Fibroblast of villous mesenchyme (primary cell): Measurements from ENCODE around the gene MID1. TPM values are rescaled to one million over a fixed set of nuclear protein-coding genes. Genes with fewer than 3 reads are reported as not detected.

ENCODE experiments used
- DNase-seq: peaks from one replicate; pipeline ENCODE4 v3.0.0-alpha.2; 2010; ENCODE audit warnings: low read depth
- H3K4me3 ChIP-seq: 2 replicates; pipeline ENCODE4 v1.5.1; 2011; ENCODE audit warnings: low read depth, mild to moderate bottlenecking, low read length
- total RNA-seq: library from RNA; depleted of rRNA; stranded (reverse); fragments of >200 nt; gene quantifications from 2 replicates; pipeline ENCODE4 v1.2.3, GENCODE V29; 2012
- TF ChIP-seq, protein P1 (sequence below): IDR thresholded peaks from 2 replicates; pipeline ENCODE4 v1.5.1; 2012; ENCODE audit warnings: low read depth, mild to moderate bottlenecking, low read length; ENCODE audit not compliant: insufficient read depth

Gene MID1
- total RNA-seq, 1 donor: 16.4 TPM

DNA sequence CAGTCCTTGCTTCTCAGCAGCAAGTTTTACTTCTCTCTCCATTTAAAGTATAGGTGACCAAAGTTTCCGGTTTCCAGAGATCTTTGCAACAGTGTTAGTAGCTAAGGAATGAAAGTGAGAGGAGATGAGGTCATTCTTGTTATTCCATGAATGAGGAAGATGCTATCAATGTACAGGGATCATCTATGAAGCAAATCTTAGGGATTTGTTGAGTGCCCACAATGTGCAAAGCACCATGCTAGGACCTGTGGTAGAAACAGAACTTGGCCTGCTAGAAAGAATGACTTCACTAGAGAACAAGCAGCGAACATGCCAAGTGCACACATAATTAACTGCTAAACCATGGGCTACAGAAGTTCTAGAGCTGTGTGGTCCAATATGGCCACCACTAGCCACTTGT, 112.5 kb downstream of the MID1 start:
- no peak for DNase-seq
- no peak overlapping the region for H3K4me3 ChIP-seq
- TF ChIP-seq, protein P1, sequence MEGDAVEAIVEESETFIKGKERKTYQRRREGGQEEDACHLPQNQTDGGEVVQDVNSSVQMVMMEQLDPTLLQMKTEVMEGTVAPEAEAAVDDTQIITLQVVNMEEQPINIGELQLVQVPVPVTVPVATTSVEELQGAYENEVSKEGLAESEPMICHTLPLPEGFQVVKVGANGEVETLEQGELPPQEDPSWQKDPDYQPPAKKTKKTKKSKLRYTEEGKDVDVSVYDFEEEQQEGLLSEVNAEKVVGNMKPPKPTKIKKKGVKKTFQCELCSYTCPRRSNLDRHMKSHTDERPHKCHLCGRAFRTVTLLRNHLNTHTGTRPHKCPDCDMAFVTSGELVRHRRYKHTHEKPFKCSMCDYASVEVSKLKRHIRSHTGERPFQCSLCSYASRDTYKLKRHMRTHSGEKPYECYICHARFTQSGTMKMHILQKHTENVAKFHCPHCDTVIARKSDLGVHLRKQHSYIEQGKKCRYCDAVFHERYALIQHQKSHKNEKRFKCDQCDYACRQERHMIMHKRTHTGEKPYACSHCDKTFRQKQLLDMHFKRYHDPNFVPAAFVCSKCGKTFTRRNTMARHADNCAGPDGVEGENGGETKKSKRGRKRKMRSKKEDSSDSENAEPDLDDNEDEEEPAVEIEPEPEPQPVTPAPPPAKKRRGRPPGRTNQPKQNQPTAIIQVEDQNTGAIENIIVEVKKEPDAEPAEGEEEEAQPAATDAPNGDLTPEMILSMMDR: no peak

DNA sequence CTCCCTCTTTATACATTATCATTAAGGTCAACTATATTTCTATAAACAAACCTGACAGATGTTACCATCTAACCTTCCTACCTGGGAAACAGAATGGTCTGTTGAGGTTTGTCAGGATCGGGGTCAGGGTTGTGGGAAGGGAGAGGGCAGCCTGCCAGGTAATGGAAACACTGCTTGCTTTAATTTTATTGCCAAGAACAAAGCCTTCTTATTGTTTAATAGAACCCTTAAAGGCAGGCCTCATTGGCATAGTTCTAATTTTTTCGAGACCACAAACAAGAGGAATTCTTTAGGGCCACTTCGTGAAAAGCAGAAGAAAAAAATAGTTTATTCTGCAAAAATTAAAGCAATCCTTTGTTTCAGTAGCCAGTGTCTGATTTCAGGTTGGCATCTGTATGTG, 113.2 kb downstream of the MID1 start:
- no peak for DNase-seq
- TF ChIP-seq, protein P1: no peak
- H3K4me3 ChIP-seq: no peak overlapping the region

DNA sequence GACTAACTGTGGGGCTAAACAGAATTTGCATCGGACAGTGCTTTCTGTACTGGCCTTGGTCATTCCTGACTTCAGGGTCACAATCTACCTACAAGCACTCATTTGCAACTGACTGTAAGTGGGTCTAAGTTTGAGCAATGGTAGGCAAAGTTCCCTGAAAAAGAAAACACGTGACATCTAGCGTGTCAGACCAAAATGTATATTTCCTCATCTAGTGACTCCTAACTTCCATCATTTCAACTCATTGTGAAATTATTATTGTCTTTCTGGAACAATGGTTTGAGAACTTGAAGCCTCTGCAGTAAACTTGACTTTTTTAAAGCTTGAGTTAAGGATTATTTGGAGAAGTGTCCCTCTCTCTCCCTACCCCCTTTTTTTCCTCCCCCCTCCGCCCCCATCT, 113.6 kb downstream of the MID1 start:
- no peak overlapping the region for H3K4me3 ChIP-seq
- TF ChIP-seq, protein P1: no peak
- no peak for DNase-seq

DNA sequence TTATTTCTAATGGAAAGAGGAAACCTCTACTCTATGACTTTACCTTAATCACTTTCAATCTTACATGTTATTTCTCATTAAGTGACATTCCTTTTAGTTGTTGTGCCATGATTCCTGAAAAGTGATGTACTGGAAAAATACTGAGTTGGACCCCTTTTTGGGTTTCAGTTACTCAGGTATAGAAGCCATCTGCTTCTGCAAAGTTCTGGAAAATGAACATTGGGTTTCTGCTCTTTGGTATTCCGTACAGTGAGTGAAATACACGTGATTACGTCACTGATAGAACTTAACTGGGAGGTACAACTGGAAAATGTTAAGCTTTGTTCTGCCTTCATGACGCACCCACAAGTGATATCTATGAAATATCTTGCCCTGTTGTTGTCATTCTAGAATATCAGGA, 114.7 kb downstream of the MID1 start:
- TF ChIP-seq, protein P1: no peak
- H3K4me3 ChIP-seq: no peak overlapping the region
- DNase-seq: no peak

DNA sequence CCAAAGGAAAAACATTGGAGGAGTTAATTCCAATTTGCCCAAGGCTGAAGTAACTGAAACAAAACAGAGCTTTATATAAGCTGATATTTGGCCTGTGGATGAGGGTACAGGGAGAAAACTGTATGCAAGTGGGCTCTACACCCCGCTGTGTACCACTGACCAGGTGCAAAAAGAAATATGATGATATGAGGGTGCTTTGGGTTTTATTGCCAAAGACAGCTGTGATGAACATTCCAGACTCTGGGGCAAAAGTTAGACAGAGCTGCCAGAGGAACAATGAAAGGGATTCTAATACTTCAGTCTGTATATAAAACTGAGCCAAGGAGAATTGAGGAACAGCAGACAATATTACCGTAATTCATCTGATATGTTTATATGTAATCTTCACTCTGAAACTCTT, 117.4 kb downstream of the MID1 start:
- TF ChIP-seq, protein P1: no peak
- no peak overlapping the region for H3K4me3 ChIP-seq
- no peak for DNase-seq

DNA sequence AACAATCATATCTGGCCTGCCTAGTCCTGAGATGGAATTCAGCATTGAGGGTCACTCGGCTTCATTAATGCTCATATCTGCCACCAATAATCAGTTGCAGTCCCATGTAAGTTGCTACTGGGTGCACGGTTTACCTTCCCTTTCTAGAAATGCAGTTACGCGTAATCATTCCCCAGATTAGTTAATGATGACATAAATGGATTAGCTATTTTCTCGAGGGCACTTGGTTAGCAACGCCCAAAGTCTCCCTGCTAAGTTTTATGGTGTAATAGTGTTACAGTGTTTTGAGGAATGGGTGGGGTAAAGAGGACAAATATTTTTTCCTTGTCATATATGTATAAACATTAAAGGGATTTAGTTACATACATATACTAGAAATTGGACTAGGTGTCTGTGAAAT, 118.8 kb downstream of the MID1 start:
- no peak for DNase-seq
- TF ChIP-seq, protein P1: no peak
- H3K4me3 ChIP-seq: no peak overlapping the region

DNA sequence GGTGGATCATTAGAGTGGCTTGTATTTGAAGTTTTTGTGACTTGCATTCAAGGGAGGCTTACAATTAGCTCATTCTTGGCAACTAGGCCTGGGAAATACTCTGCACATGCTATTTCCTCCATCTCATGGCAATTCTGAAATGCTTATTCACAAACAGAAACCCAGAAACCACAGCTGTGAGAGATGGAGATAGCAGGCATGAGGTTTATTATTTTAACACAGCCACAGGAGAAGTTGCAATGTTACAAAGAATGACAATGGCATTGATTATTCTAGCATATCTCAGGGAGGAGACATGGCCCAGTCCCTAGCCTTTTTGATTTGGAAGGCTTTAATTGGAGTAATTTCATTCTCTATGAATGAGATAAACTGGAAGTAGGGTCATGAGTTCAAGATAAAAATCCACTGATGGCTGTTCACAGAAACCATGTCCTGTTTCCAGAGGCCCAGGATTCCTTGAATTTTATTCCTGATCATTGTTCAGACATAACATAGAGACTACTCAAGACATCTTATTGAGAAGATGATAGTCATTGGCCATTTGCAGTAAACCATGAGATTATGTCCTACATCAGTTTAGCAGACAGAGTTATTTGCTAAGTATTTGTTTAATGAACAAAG, 123.9 kb downstream of the MID1 start:
- DNase-seq: peak; percentile 63
- H3K4me3 ChIP-seq: no peak overlapping the region
- TF ChIP-seq, protein P1: no peak
